WTC11 (cell line): Measurements from ENCODE around the gene KIAA0232. TPM values are rescaled to one million over a fixed set of nuclear protein-coding genes. Genes with fewer than 3 reads are reported as not detected.

Experiments
- ATAC-seq: fragments of 200-7000 bp; cut with Tn5 transposase; 2 replicates; pipeline ENCODE4 v1.10.0; 2021; ENCODE audit warnings: mild to moderate bottlenecking, moderate library complexity
- CTCF ChIA-PET: fragments of 300-600 bp; sonication (Branson Sonifier 250); formaldehyde crosslinking; loops from one replicate; lab custom pipeline; 2021; ENCODE audit warnings: antibody characterized with exemption; lab: Charles Lee
- POLR2A ChIA-PET: fragments of 350-600 bp; sonication (Branson Sonifier 250); formaldehyde crosslinking; loops from one replicate; lab custom pipeline; 2021; ENCODE audit warnings: antibody characterized with exemption; lab: Charles Lee
- DNase-seq: peaks from one replicate; pipeline ENCODE4 v3.0.0; 2021; ENCODE audit warnings: low spot score
- H3K27ac Mint-ChIP-seq: 2 replicates; pipeline ENCODE4 v1.8.0; 2021; ENCODE audit warnings: mixed read lengths
- H3K27me3 Mint-ChIP-seq: 2 replicates; pipeline ENCODE4 v1.8.0; 2021; ENCODE audit warnings: low read depth, mild to moderate bottlenecking, moderate library complexity, mixed read lengths
- H3K36me3 Mint-ChIP-seq: 2 replicates; pipeline ENCODE4 v1.8.0; 2021; ENCODE audit warnings: mixed read lengths
- H3K4me1 Mint-ChIP-seq: 2 replicates; pipeline ENCODE4 v1.8.0; 2022; ENCODE audit warnings: mixed read lengths
- H3K4me3 Mint-ChIP-seq: 2 replicates; pipeline ENCODE4 v1.8.0; 2021; ENCODE audit warnings: mild to moderate bottlenecking, moderate library complexity, mixed read lengths
- H3K9me3 Mint-ChIP-seq: 2 replicates; pipeline ENCODE4 v1.8.0; 2021; ENCODE audit warnings: mixed read lengths
- ATF3 ChIP-seq: sonication (generic); formaldehyde crosslinking; conservative IDR thresholded peaks from 2 replicates; pipeline ENCODE4 v1.8.1; 2022; ENCODE audit warnings: mild to moderate bottlenecking, missing genetic modification reagents
- CREM ChIP-seq: sonication (generic); formaldehyde crosslinking; IDR thresholded peaks from 2 replicates; pipeline ENCODE4 v1.8.1; 2022; ENCODE audit warnings: mild to moderate bottlenecking, missing genetic modification reagents, moderate library complexity
- E2F4 ChIP-seq: sonication (generic); formaldehyde crosslinking; IDR thresholded peaks from 2 replicates; pipeline ENCODE4 v1.8.1; 2022; ENCODE audit warnings: low read depth, mild to moderate bottlenecking, moderate library complexity, missing genetic modification reagents, borderline replicate concordance
- E2F5 ChIP-seq: sonication (generic); formaldehyde crosslinking; IDR thresholded peaks from 2 replicates; pipeline ENCODE4 v1.8.1; 2022; ENCODE audit warnings: mild to moderate bottlenecking, moderate library complexity, missing genetic modification reagents
- ELF4 ChIP-seq: sonication (generic); formaldehyde crosslinking; IDR thresholded peaks from 2 replicates; pipeline ENCODE4 v1.8.1; 2022; ENCODE audit warnings: low read depth, mild to moderate bottlenecking, moderate library complexity, missing genetic modification reagents
- ETV6 ChIP-seq: sonication (generic); formaldehyde crosslinking; IDR thresholded peaks from 2 replicates; pipeline ENCODE4 v1.8.1; 2022; ENCODE audit warnings: mild to moderate bottlenecking, missing genetic modification reagents
- IRF2 ChIP-seq: sonication (generic); formaldehyde crosslinking; IDR thresholded peaks from 2 replicates; pipeline ENCODE4 v1.8.0; 2022; ENCODE audit warnings: low read depth, missing genetic modification reagents, borderline replicate concordance
- JUN ChIP-seq: sonication (generic); formaldehyde crosslinking; IDR thresholded peaks from 2 replicates; pipeline ENCODE4 v1.8.0; 2023; ENCODE audit warnings: mild to moderate bottlenecking, missing genetic modification reagents
- NFATC4 ChIP-seq: fragments of 250-450 bp; sonication (Bioruptor Pico); IDR thresholded peaks from 2 replicates; pipeline ENCODE4 v1.9.0; 2021; ENCODE audit warnings: mild to moderate bottlenecking
- NR1H2 ChIP-seq: sonication (generic); formaldehyde crosslinking; IDR thresholded peaks from 2 replicates; pipeline ENCODE4 v1.9.0; 2021; ENCODE audit warnings: mild to moderate bottlenecking, moderate library complexity, missing genetic modification reagents
- NR2C2 ChIP-seq: sonication (generic); formaldehyde crosslinking; IDR thresholded peaks from 2 replicates; pipeline ENCODE4 v1.8.0; 2022; ENCODE audit warnings: mild to moderate bottlenecking, missing genetic modification reagents
- OVOL2 ChIP-seq: fragments of 250-450 bp; sonication (Bioruptor Pico); IDR thresholded peaks from 2 replicates; pipeline ENCODE4 v1.9.0; 2021; ENCODE audit warnings: mild to moderate bottlenecking, borderline replicate concordance
- TCF7 ChIP-seq: sonication (generic); formaldehyde crosslinking; IDR thresholded peaks from 2 replicates; pipeline ENCODE4 v1.8.0; 2022; ENCODE audit warnings: mild to moderate bottlenecking, low read depth, missing genetic modification reagents, moderate library complexity
- ZNF121 ChIP-seq: sonication (generic); formaldehyde crosslinking; IDR thresholded peaks from 2 replicates; pipeline ENCODE4 v1.8.0; 2023; ENCODE audit warnings: missing genetic modification reagents
- ZNF232 ChIP-seq: sonication (generic); formaldehyde crosslinking; IDR thresholded peaks from 2 replicates; pipeline ENCODE4 v1.8.0; 2022; ENCODE audit warnings: mild to moderate bottlenecking, missing genetic modification reagents
- ZNF263 ChIP-seq: sonication (generic); formaldehyde crosslinking; IDR thresholded peaks from 2 replicates; pipeline ENCODE4 v1.8.1; 2022; ENCODE audit warnings: low read depth, mild to moderate bottlenecking, moderate library complexity, missing genetic modification reagents
- ZNF281 ChIP-seq: sonication (generic); formaldehyde crosslinking; IDR thresholded peaks from 2 replicates; pipeline ENCODE4 v1.8.0; 2023; ENCODE audit warnings: mild to moderate bottlenecking, missing genetic modification reagents
- ZNF317 ChIP-seq: sonication (generic); formaldehyde crosslinking; IDR thresholded peaks from 2 replicates; pipeline ENCODE4 v1.8.1; 2023; ENCODE audit warnings: low read depth, mild to moderate bottlenecking, moderate library complexity, missing genetic modification reagents, borderline replicate concordance
- total RNA-seq: library from RNA; stranded (reverse); gene quantifications from 3 replicates; pipeline ENCODE4 v1.2.3, GENCODE V29; 2021
- TF ChIP-seq, protein P1 (sequence below): sonication (generic); formaldehyde crosslinking; IDR thresholded peaks from 2 replicates; pipeline ENCODE4 v1.8.0; 2022; ENCODE audit warnings: missing genetic modification reagents
- TF ChIP-seq, protein P2 (sequence below): sonication (generic); formaldehyde crosslinking; IDR thresholded peaks from 2 replicates; pipeline ENCODE4 v1.8.0; 2022; ENCODE audit warnings: mild to moderate bottlenecking, missing genetic modification reagents
- TF ChIP-seq, protein P3 (sequence below): sonication (generic); formaldehyde crosslinking; IDR thresholded peaks from 2 replicates; pipeline ENCODE4 v1.8.1; 2022; ENCODE audit warnings: mild to moderate bottlenecking, missing genetic modification reagents, moderate library complexity, borderline replicate concordance

KIAA0232 gene
- total RNA-seq, 1 experiment from 2014 or later: 23.2 TPM

DNA sequence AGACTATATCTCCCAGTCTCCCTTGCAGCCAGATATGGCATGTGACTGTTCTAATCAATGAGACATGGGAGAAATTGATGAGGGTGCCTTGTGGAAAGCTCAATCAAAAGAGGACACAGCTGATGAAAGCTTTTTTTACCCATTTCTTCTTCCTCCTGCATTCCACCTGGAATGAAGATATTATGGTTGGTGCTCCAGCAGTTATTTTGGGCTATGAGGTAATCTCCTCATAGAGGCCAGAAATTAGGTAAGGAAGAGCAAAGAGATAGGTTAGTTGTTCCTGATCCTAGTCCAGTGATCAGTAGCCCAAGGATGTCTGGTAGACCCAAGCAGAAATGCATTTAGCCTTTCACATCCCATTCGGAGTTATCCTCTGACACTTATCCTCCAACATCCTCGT lies 16.8 kb upstream of the KIAA0232 start (continued):
- TF ChIP-seq, protein P1, sequence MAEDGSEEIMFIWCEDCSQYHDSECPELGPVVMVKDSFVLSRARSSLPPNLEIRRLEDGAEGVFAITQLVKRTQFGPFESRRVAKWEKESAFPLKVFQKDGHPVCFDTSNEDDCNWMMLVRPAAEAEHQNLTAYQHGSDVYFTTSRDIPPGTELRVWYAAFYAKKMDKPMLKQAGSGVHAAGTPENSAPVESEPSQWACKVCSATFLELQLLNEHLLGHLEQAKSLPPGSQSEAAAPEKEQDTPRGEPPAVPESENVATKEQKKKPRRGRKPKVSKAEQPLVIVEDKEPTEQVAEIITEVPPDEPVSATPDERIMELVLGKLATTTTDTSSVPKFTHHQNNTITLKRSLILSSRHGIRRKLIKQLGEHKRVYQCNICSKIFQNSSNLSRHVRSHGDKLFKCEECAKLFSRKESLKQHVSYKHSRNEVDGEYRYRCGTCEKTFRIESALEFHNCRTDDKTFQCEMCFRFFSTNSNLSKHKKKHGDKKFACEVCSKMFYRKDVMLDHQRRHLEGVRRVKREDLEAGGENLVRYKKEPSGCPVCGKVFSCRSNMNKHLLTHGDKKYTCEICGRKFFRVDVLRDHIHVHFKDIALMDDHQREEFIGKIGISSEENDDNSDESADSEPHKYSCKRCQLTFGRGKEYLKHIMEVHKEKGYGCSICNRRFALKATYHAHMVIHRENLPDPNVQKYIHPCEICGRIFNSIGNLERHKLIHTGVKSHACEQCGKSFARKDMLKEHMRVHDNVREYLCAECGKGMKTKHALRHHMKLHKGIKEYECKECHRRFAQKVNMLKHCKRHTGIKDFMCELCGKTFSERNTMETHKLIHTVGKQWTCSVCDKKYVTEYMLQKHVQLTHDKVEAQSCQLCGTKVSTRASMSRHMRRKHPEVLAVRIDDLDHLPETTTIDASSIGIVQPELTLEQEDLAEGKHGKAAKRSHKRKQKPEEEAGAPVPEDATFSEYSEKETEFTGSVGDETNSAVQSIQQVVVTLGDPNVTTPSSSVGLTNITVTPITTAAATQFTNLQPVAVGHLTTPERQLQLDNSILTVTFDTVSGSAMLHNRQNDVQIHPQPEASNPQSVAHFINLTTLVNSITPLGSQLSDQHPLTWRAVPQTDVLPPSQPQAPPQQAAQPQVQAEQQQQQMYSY (CRISPR knock-in tag): no peak

GRCh38 chr4:6767386-6767747 lies 15.2 kb upstream of the KIAA0232 start:
- no peak for ATAC-seq
- DNase-seq: no peak
- H3K27me3 Mint-ChIP-seq: no peaks in the 10 kb centered on the region; the same call in 1 of the 2 replicates
- peaks cover 3% of the 10 kb centered on the region; the same call in 1 of the 2 replicates for H3K4me1 Mint-ChIP-seq
- no peak for TF ChIP-seq NFATC4 (CRISPR knock-in tag)
- TF ChIP-seq, all 79 proteins: peak for 0
- no peaks in the 10 kb centered on the region for H3K36me3 Mint-ChIP-seq
- ChIA-PET CTCF (interaction anchor here (1.3 to 2.1 kb wide), 3 partner anchors 13 to 334 kb away, joined by 3 to 6 read pairs (median 4); no protein-coding TSS in a partner anchor), POLR2A (no interaction called here)
- no peaks in the 10 kb centered on the region for H3K9me3 Mint-ChIP-seq
- H3K27ac Mint-ChIP-seq: no peak overlapping the region
- H3K4me3 Mint-ChIP-seq: no peak overlapping the region

- DNase-seq: no peak
- no peak overlapping the region for H3K4me3 Mint-ChIP-seq
- H3K9me3 Mint-ChIP-seq: no peaks in the 10 kb centered on the region
- no peaks in the 10 kb centered on the region; the same call in 1 of the 2 replicates for H3K27me3 Mint-ChIP-seq
- ATAC-seq: no peak
- no peaks in the 10 kb centered on the region for H3K36me3 Mint-ChIP-seq
- H3K4me1 Mint-ChIP-seq: peaks cover 3% of the 10 kb centered on the region; the same call in 1 of the 2 replicates
- ChIA-PET CTCF (interaction anchor here (1.0 to 2.1 kb wide), 6 partner anchors 10 to 334 kb away, joined by 3 to 10 read pairs (median 4); no protein-coding TSS in a partner anchor), POLR2A (no interaction called here)
- H3K27ac Mint-ChIP-seq: no peak overlapping the region
- TF ChIP-seq, protein P2, sequence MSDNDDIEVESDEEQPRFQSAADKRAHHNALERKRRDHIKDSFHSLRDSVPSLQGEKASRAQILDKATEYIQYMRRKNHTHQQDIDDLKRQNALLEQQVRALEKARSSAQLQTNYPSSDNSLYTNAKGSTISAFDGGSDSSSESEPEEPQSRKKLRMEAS: no peak
- TF ChIP-seq ZNF232 (CRISPR knock-in tag): no peak
- no peak for TF ChIP-seq ETV6 (CRISPR knock-in tag)
- no peak for TF ChIP-seq OVOL2
- TF ChIP-seq NR1H2 (CRISPR knock-in tag): no peak
- TF ChIP-seq ZNF263: no peak
- no peak for TF ChIP-seq ZNF281 (CRISPR knock-in tag)
- TF ChIP-seq E2F5 (CRISPR knock-in tag): no peak
- TF ChIP-seq JUN (CRISPR knock-in tag): no peak
- TF ChIP-seq IRF2 (CRISPR knock-in tag): no peak
- no peak for TF ChIP-seq NR2C2 (CRISPR knock-in tag)
- no peak for TF ChIP-seq E2F4 (CRISPR knock-in tag)
- no peak for TF ChIP-seq CREM
- TF ChIP-seq, protein P3, sequence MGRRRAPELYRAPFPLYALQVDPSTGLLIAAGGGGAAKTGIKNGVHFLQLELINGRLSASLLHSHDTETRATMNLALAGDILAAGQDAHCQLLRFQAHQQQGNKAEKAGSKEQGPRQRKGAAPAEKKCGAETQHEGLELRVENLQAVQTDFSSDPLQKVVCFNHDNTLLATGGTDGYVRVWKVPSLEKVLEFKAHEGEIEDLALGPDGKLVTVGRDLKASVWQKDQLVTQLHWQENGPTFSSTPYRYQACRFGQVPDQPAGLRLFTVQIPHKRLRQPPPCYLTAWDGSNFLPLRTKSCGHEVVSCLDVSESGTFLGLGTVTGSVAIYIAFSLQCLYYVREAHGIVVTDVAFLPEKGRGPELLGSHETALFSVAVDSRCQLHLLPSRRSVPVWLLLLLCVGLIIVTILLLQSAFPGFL: no peak
- no peak for TF ChIP-seq ZNF317
- no peak for TF ChIP-seq ZNF121 (CRISPR knock-in tag)
- TF ChIP-seq ATF3: no peak
- TF ChIP-seq NFATC4 (CRISPR knock-in tag): no peak
- no peak for TF ChIP-seq ELF4 (CRISPR knock-in tag)
- TF ChIP-seq TCF7 (CRISPR knock-in tag): no peak
- TF ChIP-seq, all 79 proteins: peak for 0
These were observed 14.6 kb upstream of the KIAA0232 start for GRCh38 chr4:6767748-6768538.
